PFSK-1 (cell line): ENCODE results near the gene ZDHHC17.

Source experiments
- FOXP2 ChIP-seq: optimal IDR thresholded peaks from 2 replicates; pipeline ENCODE3; 2011; ENCODE audit warnings: borderline replicate concordance, control low read depth, inconsistent platforms; ENCODE audit not compliant: insufficient read depth; ENCODE audit errors: extremely low read length, extremely low read depth
- POLR2AphosphoS5 ChIP-seq: IDR thresholded peaks from 2 replicates; pipeline ENCODE4 v1.6.1; 2012; ENCODE audit warnings: low read depth, mild to moderate bottlenecking, control low read depth, low read length, moderate library complexity
- REST ChIP-seq, 2 experiments: IDR thresholded peaks; 2 replicates each; pipeline versions ENCODE4 v1.6.1 to v1.8.0; 2011 to 2012; ENCODE audit warnings: low read depth in 2 of 2, low read length in 2 of 2, control low read depth in 1 of 2, inconsistent platforms in 1 of 2, mild to moderate bottlenecking in 1 of 2, moderate library complexity in 1 of 2; ENCODE audit not compliant: insufficient read depth in 1 of 2
- SIN3A ChIP-seq: IDR thresholded peaks from 2 replicates; pipeline ENCODE4 v1.6.1; 2012; ENCODE audit warnings: mild to moderate bottlenecking, low read length, moderate library complexity, borderline replicate concordance; ENCODE audit not compliant: insufficient read depth
- TAF1 ChIP-seq: IDR thresholded peaks from 2 replicates; pipeline ENCODE4 v1.6.1; 2012; ENCODE audit warnings: low read length, control low read depth, borderline replicate concordance; ENCODE audit not compliant: insufficient read depth

Gene ZDHHC17

GRCh38 chr12:76898442-76898841 lies 134.5 kb downstream of the ZDHHC17 start:
- no peak for TF ChIP-seq POLR2AphosphoS5
- no peak for TF ChIP-seq REST (IDR thresholded peaks at IDR 0.05; ENCODE audit: insufficient read depth in 1 of 2, low read depth in 2 of 2, low read length in 2 of 2)
- TF ChIP-seq TAF1, result no peak
- no peak for TF ChIP-seq FOXP2
- no peak for TF ChIP-seq SIN3A

GRCh38 chr12:76899522-76899921 lies 135.6 kb downstream of the ZDHHC17 start:
- TF ChIP-seq REST (IDR thresholded peaks at IDR 0.05; ENCODE audit: insufficient read depth in 1 of 2, low read depth in 2 of 2, low read length in 2 of 2) (no peak), POLR2AphosphoS5 (no peak), SIN3A (no peak), FOXP2 (no peak), TAF1 (no peak)

DNA sequence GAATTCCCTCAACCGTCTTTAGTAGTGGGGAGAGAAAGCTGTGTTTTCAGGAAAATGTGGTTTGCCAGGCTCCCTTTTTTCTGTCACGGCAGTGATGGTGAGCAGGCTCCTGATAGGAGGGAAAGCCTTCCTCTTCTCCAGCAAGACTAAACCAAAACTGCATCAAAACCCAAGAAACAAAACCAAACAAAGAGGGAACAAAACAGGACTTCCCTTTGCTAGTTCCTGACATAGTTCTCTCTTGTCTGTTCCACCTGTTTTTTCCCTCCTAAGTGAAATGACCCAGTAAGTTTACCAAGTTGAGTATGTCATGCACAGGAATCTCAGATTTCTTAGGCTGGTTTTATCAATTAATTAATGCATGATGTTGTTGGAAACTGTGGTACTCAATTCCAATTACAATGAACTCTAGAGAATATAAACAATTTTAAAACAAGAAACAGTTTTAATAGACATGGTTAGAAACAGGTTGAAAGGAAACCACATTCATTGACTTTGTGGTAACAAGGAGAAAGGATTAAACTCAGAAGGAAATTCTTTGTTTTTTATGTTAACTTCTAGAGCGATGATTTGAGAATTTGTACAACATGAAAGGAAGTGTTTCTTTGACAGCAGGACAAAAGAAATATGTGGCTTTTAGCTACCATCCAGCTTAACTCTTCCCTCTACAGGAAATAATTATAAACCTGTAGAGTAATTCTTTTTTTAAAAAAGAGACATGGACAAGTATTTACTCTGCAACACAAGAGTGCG lies 137.9 kb downstream of the ZDHHC17 start:
- TF ChIP-seq SIN3A (no peak), FOXP2 (no peak), POLR2AphosphoS5 (no peak), TAF1 (no peak), REST (IDR thresholded peaks at IDR 0.05; ENCODE audit: insufficient read depth in 1 of 2, low read depth in 2 of 2, low read length in 2 of 2) (no peak)
